ENCODE results near the gene TTC21A.
A peak's percentile ranks its signal among the peaks of the same experiment; 100 is the strongest.
"Not testable (repeated sequence)": the region's sequence is repeated elsewhere in the genome, so short reads cannot be mapped to it uniquely, and the experiment has no call there.

The TTC21A gene

GRCh38 chr3:39107388-39108199, at the start of gene TTC21A, which contains the start of gene GORASP1:
TTC21A (plus strand) TSS chr3:39107680; CDS start chr3:39107838, 158 bp downstream.
GORASP1 (minus strand) TSS chr3:39107627; CDS start chr3:39107541, 86 bp downstream.
- Histone ChIP-seq H3K9me3 (replicated peaks in 1 of 11) (no peaks in the 10 kb centered on the region), H3K4me2 (peak within 1 kb of the TSS; percentile 92 to 100 (median 98)), H3K36me3 (peaks cover 0 to 20% (median 0%) of the 10 kb centered on the region in 11 experiments; a peak in 11 of 22 replicates), H3K27me3 (no peaks in the 10 kb centered on the region), H3K4me3 (peak within 1 kb of the TSS; percentile 80 to 98 (median 96)), H3K9ac (peak within 1 kb of the TSS; percentile 87 to 97 (median 92)), H3K27ac (peak within 1 kb of the TSS; percentile 84 to 96 (median 89)), H4K20me1 (peaks cover 24 to 48% (median 41%) of the 10 kb centered on the region in 11 experiments; a peak in 21 of 22 replicates), H3K4me1 (peaks cover 54 to 72% (median 64%) of the 10 kb centered on the region in 10 experiments)
- no peak for TF ChIP-seq Cebpa-rat (IDR thresholded peaks at IDR 0.05)

GRCh38 chr3:39061228-39061627, 46.3 kb upstream of the TTC21A start:
- peaks cover 0 to 11% (median 8%) of the 10 kb centered on the region in 10 experiments; a peak in 14 of 20 replicates for H3K4me1 ChIP-seq
- not testable (repeated sequence) for H3K9ac ChIP-seq, H3K4me3 ChIP-seq, H3K4me2 ChIP-seq, H3K27ac ChIP-seq, H3K27me3 ChIP-seq
- peaks cover 0 to 47% (median 13%) of the 10 kb centered on the region in 11 experiments; a peak in 9 of 22 replicates for H4K20me1 ChIP-seq
- H3K9me3 ChIP-seq (replicated peaks in 1 of 11): peaks cover 3 to 11% (median 8%) of the 10 kb centered on the region in 11 experiments; a peak in 15 of 22 replicates
- peaks cover 6 to 49% (median 24%) of the 10 kb centered on the region in 11 experiments; a peak in 20 of 22 replicates for H3K36me3 ChIP-seq

GRCh38 chr3:39062180-39062579, 45.3 kb upstream of the TTC21A start:
- Histone ChIP-seq H3K27ac (no peak overlapping the region), H3K27me3 (no peaks in the 10 kb centered on the region), H3K4me1 (peaks cover 0 to 5% (median 0%) of the 10 kb centered on the region in 10 experiments; a peak in 4 of 20 replicates), H3K4me3 (no peak overlapping the region), H3K9ac (no peak overlapping the region), H3K4me2 (no peak overlapping the region), H3K9me3 (replicated peaks in 1 of 11) (peaks cover 3 to 11% (median 8%) of the 10 kb centered on the region in 11 experiments; a peak in 15 of 22 replicates), H3K36me3 (peaks cover 16 to 58% (median 32%) of the 10 kb centered on the region in 11 experiments), H4K20me1 (peaks cover 0 to 39% (median 4%) of the 10 kb centered on the region in 11 experiments; a peak in 8 of 22 replicates)
- no peak for TF ChIP-seq Cebpa-rat (IDR thresholded peaks at IDR 0.05)

- Histone ChIP-seq H4K20me1 (peaks cover 0 to 32% (median 3%) of the 10 kb centered on the region in 11 experiments; a peak in 7 of 22 replicates), H3K4me1 (peaks cover 0 to 5% (median 0%) of the 10 kb centered on the region in 10 experiments; a peak in 4 of 20 replicates), H3K27ac (no peak overlapping the region), H3K4me3 (no peak overlapping the region), H3K9ac (no peak overlapping the region), H3K27me3 (no peaks in the 10 kb centered on the region), H3K4me2 (no peak overlapping the region), H3K9me3 (replicated peaks in 1 of 11) (peaks cover 3 to 11% (median 8%) of the 10 kb centered on the region in 11 experiments; a peak in 15 of 22 replicates), H3K36me3 (peaks cover 24 to 61% (median 40%) of the 10 kb centered on the region in 11 experiments)
- TF ChIP-seq Cebpa-rat (IDR thresholded peaks at IDR 0.05): no peak
Measured at GRCh38 chr3:39063143-39063542, 44.3 kb upstream of the TTC21A start.

GRCh38 chr3:39064646-39065045, 42.8 kb upstream of the TTC21A start:
- no peak for TF ChIP-seq Cebpa-rat (IDR thresholded peaks at IDR 0.05)
- H3K36me3 ChIP-seq: peaks cover 39 to 67% (median 49%) of the 10 kb centered on the region in 11 experiments
- no peak overlapping the region for H3K27ac ChIP-seq
- peak overlapping the region in 1 of 11 experiments; percentile 14; a peak in 1 of 22 replicates for H3K4me2 ChIP-seq
- no peak overlapping the region for H3K4me3 ChIP-seq
- H3K9ac ChIP-seq: no peak overlapping the region
- peaks cover 0 to 32% (median 0%) of the 10 kb centered on the region in 11 experiments; a peak in 6 of 22 replicates for H4K20me1 ChIP-seq
- H3K4me1 ChIP-seq: peaks cover 0 to 5% (median 0%) of the 10 kb centered on the region in 10 experiments; a peak in 4 of 20 replicates
- H3K27me3 ChIP-seq: no peaks in the 10 kb centered on the region
- H3K9me3 ChIP-seq (replicated peaks in 1 of 11): peaks cover 3 to 11% (median 8%) of the 10 kb centered on the region in 11 experiments; a peak in 15 of 22 replicates

GRCh38 chr3:39065197-39065596, 42.3 kb upstream of the TTC21A start:
- no peak overlapping the region for H3K9ac ChIP-seq
- H3K4me2 ChIP-seq: peak overlapping the region in 1 of 11 experiments; percentile 14; a peak in 1 of 22 replicates
- H3K27me3 ChIP-seq: no peaks in the 10 kb centered on the region
- no peak overlapping the region for H3K27ac ChIP-seq
- peaks cover 0 to 5% (median 0%) of the 10 kb centered on the region in 10 experiments; a peak in 4 of 20 replicates for H3K4me1 ChIP-seq
- H3K9me3 ChIP-seq (replicated peaks in 1 of 11): peaks cover 3 to 7% (median 6%) of the 10 kb centered on the region in 11 experiments; a peak in 15 of 22 replicates
- H3K36me3 ChIP-seq: peaks cover 45 to 71% (median 54%) of the 10 kb centered on the region in 11 experiments
- peaks cover 0 to 32% (median 0%) of the 10 kb centered on the region in 11 experiments; a peak in 6 of 22 replicates for H4K20me1 ChIP-seq
- TF ChIP-seq Cebpa-rat (IDR thresholded peaks at IDR 0.05): no peak
- H3K4me3 ChIP-seq: no peak overlapping the region

- TF ChIP-seq Cebpa-rat (IDR thresholded peaks at IDR 0.05): no peak
- Histone ChIP-seq H3K27ac (no peak overlapping the region), H3K4me1 (peaks cover 0 to 5% (median 0%) of the 10 kb centered on the region in 10 experiments; a peak in 4 of 20 replicates), H3K4me2 (no peak overlapping the region), H3K36me3 (peaks cover 57 to 85% (median 71%) of the 10 kb centered on the region in 11 experiments), H3K4me3 (no peak overlapping the region), H3K9me3 (replicated peaks in 1 of 11) (no peaks in the 10 kb centered on the region), H3K9ac (no peak overlapping the region), H3K27me3 (no peaks in the 10 kb centered on the region), H4K20me1 (peaks cover 0 to 30% (median 0%) of the 10 kb centered on the region in 11 experiments; a peak in 6 of 22 replicates)
Measured at GRCh38 chr3:39067286-39067685, 40.2 kb upstream of the TTC21A start.

- Histone ChIP-seq H3K36me3 (peaks cover 66 to 93% (median 78%) of the 10 kb centered on the region in 11 experiments), H3K27ac (no peak overlapping the region), H3K4me3 (no peak overlapping the region), H3K27me3 (no peaks in the 10 kb centered on the region), H3K4me1 (peaks cover 0 to 5% (median 0%) of the 10 kb centered on the region in 10 experiments; a peak in 4 of 20 replicates), H3K9ac (no peak overlapping the region), H4K20me1 (peaks cover 0 to 19% (median 0%) of the 10 kb centered on the region in 11 experiments; a peak in 4 of 22 replicates), H3K9me3 (replicated peaks in 1 of 11) (no peaks in the 10 kb centered on the region), H3K4me2 (no peak overlapping the region)
- TF ChIP-seq Cebpa-rat (IDR thresholded peaks at IDR 0.05): no peak
Measured at GRCh38 chr3:39068556-39068955, 38.9 kb upstream of the TTC21A start.

GRCh38 chr3:39075910-39076309, 31.6 kb upstream of the TTC21A start:
- Histone ChIP-seq H3K4me2 (no peak overlapping the region), H4K20me1 (no peaks in the 10 kb centered on the region), H3K36me3 (peaks cover 71 to 97% (median 86%) of the 10 kb centered on the region in 11 experiments), H3K4me1 (peaks cover 0 to 9% (median 6%) of the 10 kb centered on the region in 10 experiments; a peak in 6 of 20 replicates), H3K27me3 (no peaks in the 10 kb centered on the region), H3K4me3 (no peak overlapping the region), H3K27ac (no peak overlapping the region), H3K9me3 (replicated peaks in 1 of 11) (no peaks in the 10 kb centered on the region), H3K9ac (no peak overlapping the region)
- no peak for TF ChIP-seq Cebpa-rat (IDR thresholded peaks at IDR 0.05)
